Lower leg skin (tissue), 3 donors: ENCODE measurements around the gene SYNPO2.

Experiments used
- POLR2A ChIP-seq, 2 donors: fragments of 450-650 bp; IDR thresholded peaks; one replicate each; pipeline ENCODE4 v1.6.1; 2016 to 2017; ENCODE audit warnings: antibody characterized with exemption in 2 of 2, mild to moderate bottlenecking in 1 of 2, moderate library complexity in 1 of 2
- TF ChIP-seq, protein P1 (sequence below), 3 donors: fragments of 450-650 bp; IDR thresholded peaks; one replicate each; pipeline ENCODE4 v1.5.1; 2016; ENCODE audit warnings: antibody characterized with exemption in 3 of 3, mild to moderate bottlenecking in 3 of 3, moderate library complexity in 2 of 3

- TF ChIP-seq, protein P1, sequence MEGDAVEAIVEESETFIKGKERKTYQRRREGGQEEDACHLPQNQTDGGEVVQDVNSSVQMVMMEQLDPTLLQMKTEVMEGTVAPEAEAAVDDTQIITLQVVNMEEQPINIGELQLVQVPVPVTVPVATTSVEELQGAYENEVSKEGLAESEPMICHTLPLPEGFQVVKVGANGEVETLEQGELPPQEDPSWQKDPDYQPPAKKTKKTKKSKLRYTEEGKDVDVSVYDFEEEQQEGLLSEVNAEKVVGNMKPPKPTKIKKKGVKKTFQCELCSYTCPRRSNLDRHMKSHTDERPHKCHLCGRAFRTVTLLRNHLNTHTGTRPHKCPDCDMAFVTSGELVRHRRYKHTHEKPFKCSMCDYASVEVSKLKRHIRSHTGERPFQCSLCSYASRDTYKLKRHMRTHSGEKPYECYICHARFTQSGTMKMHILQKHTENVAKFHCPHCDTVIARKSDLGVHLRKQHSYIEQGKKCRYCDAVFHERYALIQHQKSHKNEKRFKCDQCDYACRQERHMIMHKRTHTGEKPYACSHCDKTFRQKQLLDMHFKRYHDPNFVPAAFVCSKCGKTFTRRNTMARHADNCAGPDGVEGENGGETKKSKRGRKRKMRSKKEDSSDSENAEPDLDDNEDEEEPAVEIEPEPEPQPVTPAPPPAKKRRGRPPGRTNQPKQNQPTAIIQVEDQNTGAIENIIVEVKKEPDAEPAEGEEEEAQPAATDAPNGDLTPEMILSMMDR (IDR thresholded peaks at IDR 0.05) = no peak
- no peak for TF ChIP-seq POLR2A (IDR thresholded peaks at IDR 0.05)
Observed at GRCh38 chr4:118858779-118859178, 29.9 kb upstream of the SYNPO2 start.
